GM19467 (cell line): ENCODE data around the gene TOPORS.
"Not testable (repeated sequence)": the region's sequence is repeated elsewhere in the genome, so short reads cannot be mapped to it uniquely, and the experiment has no call there.

ENCODE experiments used
- ATAC-seq: cut with Tn5 transposase; IDR thresholded peaks from one replicate; pipeline ENCODE4 v1.9.1; 2021; ENCODE audit warnings: mild to moderate bottlenecking, moderate library complexity; ENCODE audit not compliant: unreplicated experiment

Gene TOPORS

DNA sequence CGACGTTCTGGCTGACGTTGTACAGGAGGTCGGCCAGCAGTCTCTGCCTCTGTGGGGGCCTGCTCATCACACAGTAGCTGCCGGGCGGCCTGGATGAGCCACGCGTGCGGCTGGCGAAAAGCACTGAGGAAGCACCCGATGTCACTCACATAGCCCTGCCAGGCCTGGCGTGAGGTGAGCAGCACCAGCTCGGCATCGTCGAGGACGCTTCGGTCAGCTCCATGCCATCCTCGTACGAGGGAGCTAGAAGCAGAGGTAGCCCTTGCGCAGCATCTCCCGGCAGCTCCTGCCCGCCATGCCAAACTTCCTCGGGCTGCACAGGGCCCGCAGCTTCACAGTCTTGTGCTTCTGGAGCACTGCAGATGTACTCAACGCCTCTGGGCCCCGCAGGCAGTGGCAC is 14.4 kb upstream of the TOPORS start:
- ATAC-seq, result no peak

DNA sequence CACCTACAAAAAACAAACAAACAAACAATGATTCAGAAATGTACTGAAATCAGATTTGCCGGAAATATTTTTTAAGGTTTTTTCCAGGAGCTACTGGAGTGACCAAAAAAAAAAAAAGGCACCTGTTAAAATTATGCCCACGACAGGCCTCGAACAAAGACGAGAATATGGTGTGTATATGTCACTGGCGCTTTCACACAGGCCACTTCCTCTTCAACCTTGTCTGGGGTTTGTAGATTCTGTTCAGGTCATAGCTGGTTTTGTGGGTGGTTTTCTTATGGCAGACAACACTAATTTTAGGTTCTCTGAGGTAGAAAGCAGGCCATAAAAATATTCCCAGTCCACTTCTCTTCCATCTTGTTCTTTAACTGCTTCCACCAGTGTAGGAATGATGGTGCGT is 13.6 kb upstream of the TOPORS start:
- no peak for ATAC-seq

DNA sequence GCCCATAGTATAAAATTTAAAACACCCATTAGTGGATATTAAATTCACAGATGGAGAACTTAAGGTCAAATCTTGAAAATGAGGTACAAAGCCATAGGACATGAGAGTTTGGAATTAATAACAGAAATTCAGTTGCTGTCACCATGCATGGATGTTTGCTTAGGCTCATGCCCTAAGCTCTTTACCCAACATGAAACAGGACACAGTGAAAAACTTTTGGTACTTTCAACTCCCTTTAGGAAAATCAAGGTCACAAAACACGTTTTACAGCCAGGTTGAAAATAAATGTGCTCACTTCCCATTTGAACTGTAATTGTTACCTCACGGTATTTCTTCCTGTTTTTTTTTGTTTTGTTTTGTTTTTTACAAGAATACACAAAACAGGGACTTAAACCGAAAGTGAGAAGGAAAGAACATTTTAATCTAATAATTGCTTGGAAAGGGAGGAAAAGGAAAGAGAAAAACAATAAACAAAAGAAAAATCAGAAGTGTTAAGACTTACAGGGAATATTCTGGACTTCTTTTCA is 6.1 kb upstream of the TOPORS start:
- no peak for ATAC-seq

DNA sequence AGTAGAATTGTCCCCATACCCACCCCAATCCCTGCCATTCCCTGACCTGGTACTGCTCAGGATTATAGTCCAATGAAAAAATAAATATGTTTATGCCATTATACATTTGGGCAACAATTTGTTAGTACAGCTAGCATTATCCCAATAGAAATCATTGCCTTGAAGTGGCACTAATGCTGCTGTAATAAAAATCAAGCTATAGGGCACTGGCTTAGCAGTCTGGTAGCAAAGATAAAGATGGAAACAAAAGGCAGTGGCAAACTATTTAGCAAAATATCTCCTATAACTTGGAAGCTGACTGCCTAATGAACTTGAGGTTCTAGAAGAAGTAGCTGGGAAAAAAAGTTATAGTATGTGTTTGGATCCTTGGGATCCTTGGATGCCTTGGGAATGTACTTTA is 2.2 kb upstream of the TOPORS start:
- ATAC-seq, result no peak

DNA sequence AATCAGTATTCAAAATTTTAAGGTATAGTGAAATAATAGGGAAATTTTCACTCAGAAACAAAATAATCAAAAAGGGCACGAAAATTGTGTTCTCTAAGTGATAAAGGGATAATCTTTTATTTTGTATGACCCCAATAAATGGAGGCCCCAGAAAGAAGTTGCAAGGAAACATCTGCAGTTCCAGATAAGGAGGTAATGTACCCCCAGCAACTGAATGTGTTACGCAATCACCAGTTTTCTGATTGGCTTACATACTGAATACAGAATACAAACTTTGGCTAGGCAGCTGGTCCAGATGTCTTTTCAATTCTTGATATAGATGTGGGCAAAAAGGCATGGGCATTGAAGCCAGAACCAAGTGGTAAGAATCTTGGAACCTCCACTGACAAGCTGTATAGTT is 1.7 kb upstream of the TOPORS start:
- no peak for ATAC-seq

DNA sequence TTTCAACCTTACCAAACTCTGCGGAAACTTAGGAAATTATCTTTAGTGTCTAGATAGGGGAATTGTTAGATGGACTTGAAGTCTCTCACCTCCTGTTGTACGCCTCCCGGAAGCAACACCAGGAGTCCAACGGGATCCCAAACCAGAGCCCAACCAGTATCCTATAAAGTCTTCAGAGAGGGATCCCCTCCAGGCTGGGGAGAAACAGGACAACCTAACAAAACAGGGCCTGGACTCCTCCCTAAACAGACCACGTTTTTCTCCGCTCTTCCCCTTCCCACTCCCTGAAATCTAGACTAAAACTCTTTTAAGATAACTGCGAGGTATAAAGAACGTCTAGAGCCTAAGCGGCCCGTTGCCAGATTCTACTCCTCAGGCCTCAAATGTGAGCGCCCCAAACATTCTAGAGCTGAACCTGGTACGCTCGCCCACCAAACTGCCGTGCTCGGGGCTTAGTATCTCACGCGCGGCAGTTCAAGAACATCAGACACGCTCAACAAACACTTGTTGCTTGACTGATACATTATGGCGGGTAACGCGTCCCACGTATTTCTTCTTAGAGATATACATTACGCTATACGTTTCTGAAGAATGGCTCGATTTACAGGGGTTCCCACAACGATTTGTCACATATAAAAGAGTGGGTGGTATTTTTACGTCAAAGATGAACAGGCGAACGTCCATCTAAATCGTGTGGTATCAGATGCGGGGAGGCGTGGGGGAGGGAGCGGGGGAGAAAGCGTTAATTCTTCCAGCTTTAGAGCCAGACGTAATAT is 922 bp downstream of the TOPORS start:
- peak; percentile 0 for ATAC-seq

DNA sequence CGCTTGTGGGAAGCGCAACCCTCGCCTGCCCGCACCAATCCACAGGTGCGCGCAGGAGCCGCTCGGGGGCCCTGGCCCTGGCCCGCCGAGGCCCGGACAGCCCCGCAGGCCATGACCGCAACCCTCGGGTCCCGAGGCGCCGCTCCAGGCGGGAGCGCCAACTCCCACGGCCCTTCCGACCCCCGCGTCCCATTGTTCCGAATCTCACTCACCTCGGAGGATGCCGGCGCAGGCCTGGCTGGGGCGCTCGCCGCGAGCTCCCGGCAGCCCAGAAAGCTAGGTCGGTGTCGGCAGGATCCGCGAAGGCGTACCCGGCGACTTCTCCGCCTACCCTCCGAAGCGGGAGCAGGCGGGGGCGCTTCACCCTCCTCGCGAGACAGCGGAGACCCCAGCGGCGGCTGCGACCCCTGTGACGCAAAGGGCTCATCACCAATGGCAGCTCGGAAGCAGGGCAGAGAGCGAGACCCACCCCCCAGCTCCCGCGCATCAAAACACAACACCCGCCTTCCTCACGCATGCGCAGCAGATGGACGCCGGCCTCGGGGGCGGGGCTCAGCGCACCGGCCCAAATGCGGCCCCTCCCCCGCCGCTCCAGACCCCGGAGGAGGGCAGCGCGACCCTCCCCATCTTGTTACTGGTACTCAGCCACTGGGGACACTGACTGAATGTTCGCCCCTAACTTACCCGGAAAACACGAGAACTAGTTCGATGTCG is 1.7 kb downstream of the TOPORS start:
- ATAC-seq, result peak; percentile 56

DNA sequence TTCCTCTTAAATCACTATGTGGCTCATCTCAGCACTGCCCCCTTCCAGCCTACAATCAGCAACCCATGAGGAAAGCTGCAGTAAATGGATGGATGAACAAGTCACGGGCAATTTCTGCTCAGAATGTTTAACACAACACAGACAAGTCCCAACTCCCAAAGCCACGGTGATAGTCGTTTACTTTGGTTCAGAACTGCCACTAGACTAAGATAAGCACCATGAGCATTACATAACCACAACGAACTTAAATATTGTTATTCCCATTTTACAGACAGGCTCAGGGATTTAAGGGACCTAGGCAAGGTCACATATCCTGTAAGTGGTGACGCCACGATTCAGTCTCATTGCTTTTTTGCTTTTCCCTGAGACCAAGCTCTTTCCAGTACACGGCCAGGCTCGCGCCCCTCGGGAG is 2.2 kb downstream of the TOPORS start:
- ATAC-seq, result no peak

DNA sequence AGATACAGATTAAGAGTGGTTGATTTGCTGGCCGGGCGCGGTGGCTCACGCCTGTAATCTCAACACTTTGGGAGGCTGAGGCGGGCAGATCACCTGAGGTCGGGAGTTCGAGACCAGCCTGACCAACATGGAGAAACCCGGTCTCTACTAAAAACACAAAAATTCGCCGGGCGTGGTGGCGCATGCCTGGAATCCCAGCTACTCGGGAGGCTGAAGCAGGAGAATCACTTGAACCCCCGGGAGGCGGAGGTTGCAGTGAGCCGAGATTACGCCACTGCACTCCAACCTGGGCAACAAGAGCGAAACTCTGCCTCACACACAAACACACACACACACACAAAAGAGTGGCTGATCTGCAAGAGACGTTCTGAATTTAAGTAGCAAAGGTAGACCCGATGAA is 4.2 kb downstream of the TOPORS start:
- ATAC-seq, result not testable (repeated sequence)

DNA sequence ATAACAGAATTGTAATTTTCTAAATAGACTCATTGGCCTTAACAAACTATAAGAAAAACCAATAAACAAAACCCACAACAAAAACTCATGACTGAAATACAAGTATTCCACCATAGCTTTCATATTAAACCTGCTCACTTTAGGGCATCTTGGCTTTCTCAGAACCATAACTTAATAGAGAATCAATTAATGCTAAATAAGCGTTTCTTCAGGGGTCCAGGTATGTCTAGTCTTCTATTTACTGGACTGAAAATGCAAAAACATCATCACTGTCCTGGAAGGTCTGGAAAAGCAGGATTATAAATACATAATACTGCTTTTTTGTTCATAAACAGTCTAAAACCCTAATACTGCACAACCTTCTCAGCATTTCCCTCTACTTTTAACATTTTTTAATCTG is 6.5 kb downstream of the TOPORS start:
- no peak for ATAC-seq

DNA sequence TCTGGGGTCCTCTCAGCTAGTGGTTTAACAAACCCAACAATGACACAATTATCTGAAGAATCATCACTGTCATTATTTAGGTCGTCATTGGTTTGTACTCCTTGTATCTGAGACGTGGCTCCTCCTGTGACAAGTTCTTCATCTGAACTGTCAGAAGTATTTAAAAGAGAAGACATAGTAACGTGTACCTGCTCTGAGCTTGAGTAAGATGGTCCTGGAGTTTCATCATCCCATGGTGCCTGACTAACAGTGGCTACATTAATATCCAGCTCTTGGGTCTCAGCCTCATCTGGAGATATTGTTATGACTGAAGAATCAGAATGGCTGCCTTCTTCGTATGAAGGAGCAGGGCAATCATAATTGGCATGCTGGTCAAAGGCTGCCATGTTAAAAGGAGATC is 9.3 kb downstream of the TOPORS start:
- no peak for ATAC-seq

DNA sequence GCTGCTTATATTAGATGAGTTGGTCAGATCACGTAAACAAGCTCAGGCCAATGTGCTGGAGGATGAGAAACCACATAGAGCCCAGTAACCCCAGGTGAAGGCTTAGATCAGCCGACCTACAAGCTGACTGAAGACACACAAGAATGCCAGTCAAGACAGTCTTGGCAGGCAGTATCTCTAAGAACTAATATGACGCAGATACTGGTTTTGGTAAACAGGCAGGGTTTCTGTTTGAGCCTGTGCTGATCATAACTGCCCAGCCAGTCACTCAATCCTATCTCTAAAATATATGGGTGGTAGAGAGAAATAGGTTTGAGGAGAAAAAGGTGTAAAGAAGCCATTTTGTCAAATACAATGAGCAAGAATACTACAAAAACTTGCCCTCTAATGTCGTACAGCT is 18.6 kb downstream of the TOPORS start:
- ATAC-seq, result no peak

DNA sequence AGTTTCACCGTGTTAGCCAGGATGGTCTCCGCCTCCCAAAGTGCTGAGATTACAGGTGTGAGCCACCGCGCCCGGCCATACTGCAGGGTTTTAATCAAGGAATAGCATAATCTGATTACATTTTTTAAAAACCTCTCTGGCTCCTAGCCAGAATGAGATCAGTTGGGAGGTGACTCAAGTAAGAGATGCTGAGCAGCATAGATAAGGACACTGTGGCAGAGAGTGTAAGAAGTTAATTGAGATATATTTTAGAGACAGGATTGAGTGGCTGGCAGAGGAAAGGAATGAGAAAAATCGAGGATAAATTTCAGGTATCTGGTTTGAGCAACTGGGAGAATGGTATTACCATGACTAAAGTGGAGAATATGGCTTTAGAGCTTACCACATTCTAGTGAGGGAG is 19.1 kb downstream of the TOPORS start:
- no peak for ATAC-seq

DNA sequence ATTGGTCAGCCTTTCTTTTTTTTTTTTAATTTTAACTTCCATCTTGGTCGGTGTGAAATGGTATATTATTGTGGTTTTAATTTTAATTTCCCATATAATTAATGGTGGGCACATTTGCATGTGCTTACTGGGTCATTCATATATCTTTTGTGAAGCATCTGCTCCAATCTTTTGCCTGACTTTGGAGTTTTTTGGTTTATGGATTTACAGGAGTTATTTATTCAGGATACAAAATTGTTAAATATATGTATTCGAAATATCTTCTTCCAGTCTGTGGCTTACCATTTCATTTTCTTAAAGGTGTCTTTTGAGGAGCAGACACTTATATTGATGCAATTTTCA is 25.7 kb downstream of the TOPORS start:
- no peak for ATAC-seq

DNA sequence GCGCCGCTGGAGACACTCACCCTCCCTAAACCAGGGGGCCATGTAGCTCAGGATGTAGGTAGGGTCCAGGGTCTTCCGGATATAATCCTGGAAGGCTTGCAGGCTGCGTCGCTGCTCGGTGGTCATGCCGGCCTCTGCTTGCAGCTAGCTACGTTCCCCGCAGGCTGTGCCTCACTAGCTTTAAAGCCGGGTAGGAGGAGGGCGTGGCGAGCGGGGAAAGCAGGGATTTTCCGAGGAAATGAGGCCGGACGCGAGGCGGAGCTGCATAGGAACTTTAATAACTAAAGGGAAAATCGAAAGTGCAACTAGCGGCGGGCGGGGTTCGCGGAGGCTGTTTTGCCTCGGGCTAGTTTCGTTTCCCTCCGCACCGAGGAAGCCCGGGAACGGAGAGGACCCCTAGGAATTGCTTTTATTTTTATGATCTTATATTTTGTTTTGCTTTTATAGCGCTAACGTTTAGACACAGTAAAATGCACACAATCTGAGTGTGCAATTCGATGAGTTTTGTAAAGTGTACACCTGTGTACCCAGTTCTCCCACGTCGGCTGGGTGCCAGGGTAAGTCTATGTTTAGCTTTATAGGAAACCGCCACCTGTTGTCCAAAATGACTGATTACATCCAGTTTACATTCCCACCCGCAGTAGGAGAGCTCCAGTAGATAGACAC is 26.2 kb downstream of the TOPORS start, which contains the start of gene RIGI:
TSS of gene RIGI (minus strand) at position 156 of the 666 bp plus-strand sequence. CDS start at position 126, 30 bp downstream.
- ATAC-seq, result peak; percentile 67

DNA sequence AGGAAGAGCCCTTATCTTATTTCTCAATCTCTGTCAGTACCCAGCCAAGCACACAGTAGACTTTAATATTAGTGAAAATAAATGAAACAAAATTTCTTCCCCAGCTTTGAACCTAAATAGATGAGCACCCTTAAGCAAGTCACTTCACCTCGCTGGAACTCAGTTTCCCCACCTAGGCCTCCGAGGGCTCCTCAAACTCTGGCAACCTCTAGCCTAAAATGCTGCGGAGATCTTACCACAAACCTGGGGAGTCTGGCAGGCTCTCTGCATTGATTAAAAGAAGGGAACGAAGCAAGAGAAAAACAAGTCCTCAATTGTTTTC is 26.7 kb downstream of the TOPORS start:
- peak; percentile 21 for ATAC-seq

DNA sequence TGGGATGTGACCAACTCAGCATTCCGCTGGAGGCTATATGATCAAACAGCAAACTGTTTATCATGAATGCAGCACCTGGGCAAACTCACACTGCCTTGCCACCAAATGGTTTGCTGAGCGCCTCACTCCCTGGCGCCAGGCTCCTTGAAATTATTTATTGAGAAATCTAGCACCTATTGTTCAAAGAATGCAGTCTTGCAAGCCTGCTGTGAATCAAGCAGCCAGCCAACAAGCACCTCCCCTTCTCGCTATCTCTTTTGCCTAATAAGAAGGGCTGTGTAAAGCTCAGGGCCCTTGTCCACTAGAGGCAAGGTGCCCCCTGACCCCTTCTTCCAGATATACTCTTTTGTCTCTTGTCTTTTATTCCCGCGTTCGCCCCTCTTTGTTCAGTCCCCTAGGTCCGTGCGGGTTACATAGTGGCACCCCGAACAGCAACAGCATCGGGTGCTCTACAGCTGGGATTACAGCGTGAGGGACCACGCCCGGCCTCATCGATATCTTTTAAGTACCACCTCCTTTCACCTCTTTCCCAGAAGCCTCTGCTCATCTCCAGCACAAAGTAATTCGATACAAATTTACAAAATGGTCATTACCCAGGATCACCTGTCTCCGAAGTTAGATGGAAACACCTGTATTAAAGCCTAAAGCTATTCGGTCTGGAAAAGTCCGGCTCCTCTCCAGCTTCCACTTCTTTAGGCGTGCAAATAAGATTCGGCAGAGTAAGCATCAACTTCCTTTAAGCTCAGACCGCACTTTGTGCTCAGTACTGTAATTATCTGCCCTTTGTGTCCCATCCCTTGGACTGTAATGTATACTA is 27.3 kb downstream of the TOPORS start:
- ATAC-seq, result peak; percentile 26

DNA sequence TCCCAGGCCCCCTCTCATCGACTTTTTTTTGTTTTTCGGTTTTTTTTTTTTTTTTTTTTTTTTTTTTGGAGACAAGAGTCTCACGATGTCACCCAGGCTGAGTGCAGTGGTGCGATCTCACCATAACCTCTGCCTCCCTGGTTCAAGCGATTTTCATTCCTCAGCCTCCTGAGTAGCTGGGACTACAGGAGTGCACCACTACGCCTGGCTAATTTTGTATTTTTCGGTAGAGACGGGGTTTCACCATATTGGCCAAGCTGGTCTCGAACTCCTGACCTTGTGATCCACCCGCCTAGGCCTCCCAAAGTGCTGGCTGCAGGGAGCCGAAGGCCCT is 27.9 kb downstream of the TOPORS start:
- not testable (repeated sequence) for ATAC-seq

DNA sequence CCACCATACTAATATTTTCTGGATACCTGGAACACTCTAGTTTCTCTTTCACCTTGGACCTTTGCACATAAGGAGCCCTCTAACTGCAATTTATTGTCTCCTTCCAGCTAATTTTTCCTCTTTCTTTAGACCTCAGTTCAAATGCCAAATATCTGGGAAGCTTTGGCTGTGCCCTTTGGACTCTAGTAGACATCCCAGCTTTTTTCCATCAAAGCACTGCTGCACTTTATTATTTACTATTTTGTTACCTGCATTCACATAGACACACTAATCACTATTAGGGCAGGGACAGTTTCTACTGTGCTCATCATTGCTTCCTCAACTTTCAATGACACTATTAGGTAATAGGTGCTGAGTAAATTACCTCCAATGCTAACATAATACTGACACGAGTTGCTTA is 28.5 kb downstream of the TOPORS start:
- no peak for ATAC-seq

DNA sequence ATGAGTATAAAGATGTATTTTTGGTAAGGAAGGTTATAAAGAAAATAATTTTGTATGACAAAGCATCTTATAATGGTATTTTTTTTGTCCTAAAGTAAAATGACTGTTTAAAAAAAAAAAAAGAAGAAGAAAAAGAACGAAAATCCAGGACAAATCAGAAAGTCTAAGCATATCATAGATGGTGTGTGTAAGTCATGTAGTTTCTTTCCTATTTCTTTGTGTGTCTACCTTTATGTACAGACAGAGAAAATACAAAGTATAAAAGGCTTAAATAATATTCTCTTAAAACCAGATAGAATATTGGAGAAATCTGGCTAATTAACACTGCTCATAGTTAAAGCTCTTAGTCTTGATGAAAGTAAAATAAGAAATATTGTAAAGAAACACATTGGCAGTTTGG is 34.1 kb downstream of the TOPORS start:
- no peak for ATAC-seq

DNA sequence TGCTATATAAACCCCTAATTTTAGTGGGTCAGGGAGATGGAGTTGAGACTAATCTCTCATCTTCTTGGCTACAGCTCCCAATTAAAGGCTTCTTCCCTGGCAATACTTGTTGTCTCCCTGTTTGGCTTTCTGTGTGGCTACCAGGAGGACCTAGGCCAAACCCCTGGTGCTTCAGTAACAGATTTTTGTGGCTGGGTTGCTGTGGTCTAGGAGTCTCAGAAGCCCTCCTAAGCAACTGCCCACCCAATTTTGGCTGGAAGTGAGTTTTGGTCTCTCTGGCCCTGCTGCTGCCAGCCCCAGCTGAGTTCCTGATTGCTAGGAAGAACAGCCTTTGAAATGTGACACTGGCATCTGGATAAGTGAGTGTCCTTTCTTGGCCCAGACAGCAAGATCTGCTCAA is 36.1 kb downstream of the TOPORS start:
- no peak for ATAC-seq
